Fibroblast of lung (primary cell): ENCODE results near the gene CCDC70.

Source experiments
- EZH2 ChIP-seq: IDR thresholded peaks from 2 replicates; pipeline ENCODE4 v1.5.1; 2012; ENCODE audit warnings: low read length, control low read depth, mild to moderate bottlenecking; ENCODE audit errors: missing control alignments
- TF ChIP-seq, protein P1 (sequence below), 2 donors: IDR thresholded peaks in 1 of 2; conservative IDR thresholded peaks in 1 of 2; 1 replicate in 1 of 2; 2 replicates in 1 of 2; pipeline ENCODE4 v1.5.1; 2011 to 2012; ENCODE audit warnings: low read length in 2 of 2, control low read depth in 1 of 2, inconsistent platforms in 1 of 2, low read depth in 1 of 2, mild to moderate bottlenecking in 1 of 2

DNA sequence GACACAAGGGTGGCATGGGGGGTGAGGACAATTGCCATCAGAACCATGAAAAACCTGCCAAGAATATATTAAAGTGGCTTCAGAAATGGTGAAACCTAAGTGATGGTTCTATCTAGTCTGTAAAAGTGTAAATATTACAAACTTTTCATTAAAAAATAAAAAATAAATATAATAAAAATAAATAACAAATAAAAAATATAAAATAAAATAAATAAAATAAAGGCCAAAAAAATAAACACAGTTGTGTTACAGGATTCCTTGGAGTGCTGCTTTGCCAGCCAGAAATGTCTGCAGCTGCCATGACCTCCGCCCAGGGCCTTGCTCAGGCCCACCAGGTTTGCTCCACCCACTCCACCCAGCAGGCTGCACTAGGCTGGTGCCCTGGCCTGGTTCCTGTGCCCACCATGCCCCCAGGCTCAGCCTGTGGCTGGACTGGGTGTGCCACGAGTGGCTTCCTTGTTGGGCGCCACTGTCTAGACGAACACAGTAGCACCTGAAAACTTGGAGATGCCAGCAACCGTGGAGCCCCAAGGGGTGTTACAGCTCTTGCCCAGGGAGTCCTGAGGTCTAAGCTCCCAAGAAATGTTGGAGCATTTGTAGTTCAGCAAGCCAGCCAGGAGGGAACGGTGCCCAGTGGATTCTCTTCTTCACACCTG, 20.9 kb downstream of the CCDC70 start:
- TF ChIP-seq, protein P1, sequence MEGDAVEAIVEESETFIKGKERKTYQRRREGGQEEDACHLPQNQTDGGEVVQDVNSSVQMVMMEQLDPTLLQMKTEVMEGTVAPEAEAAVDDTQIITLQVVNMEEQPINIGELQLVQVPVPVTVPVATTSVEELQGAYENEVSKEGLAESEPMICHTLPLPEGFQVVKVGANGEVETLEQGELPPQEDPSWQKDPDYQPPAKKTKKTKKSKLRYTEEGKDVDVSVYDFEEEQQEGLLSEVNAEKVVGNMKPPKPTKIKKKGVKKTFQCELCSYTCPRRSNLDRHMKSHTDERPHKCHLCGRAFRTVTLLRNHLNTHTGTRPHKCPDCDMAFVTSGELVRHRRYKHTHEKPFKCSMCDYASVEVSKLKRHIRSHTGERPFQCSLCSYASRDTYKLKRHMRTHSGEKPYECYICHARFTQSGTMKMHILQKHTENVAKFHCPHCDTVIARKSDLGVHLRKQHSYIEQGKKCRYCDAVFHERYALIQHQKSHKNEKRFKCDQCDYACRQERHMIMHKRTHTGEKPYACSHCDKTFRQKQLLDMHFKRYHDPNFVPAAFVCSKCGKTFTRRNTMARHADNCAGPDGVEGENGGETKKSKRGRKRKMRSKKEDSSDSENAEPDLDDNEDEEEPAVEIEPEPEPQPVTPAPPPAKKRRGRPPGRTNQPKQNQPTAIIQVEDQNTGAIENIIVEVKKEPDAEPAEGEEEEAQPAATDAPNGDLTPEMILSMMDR (conservative IDR thresholded peaks at IDR 0.05 in 1 of 2, IDR thresholded peaks at IDR 0.05 in 1 of 2; ENCODE audit: low read depth in 1 of 2, low read length in 2 of 2) = no peak
- no peak for TF ChIP-seq EZH2
